HG03439 (cell line): Measurements from ENCODE around the gene ENDOV.

ENCODE experiments used
- ATAC-seq: cut with Tn5 transposase; IDR thresholded peaks from one replicate; pipeline ENCODE4 v1.9.1; 2021; ENCODE audit warnings: mild to moderate bottlenecking, moderate library complexity; ENCODE audit not compliant: unreplicated experiment

The ENDOV gene

GRCh38 chr17:80414803-80415625 lies at the start of gene ENDOV:
ENDOV (plus strand) TSS chr17:80415167; CDS start chr17:80415195, 28 bp downstream.
- peak; percentile 91 for ATAC-seq

GRCh38 chr17:80365983-80366382 lies 49.0 kb upstream of the ENDOV start:
- ATAC-seq: no peak

GRCh38 chr17:80367503-80367902 lies 47.5 kb upstream of the ENDOV start:
- ATAC-seq: no peak

GRCh38 chr17:80371196-80371595 lies 43.8 kb upstream of the ENDOV start:
- no peak for ATAC-seq

- no peak for ATAC-seq
Measured at GRCh38 chr17:80372456-80372855, 42.5 kb upstream of the ENDOV start.

- no peak for ATAC-seq
Measured at GRCh38 chr17:80372922-80373570, 41.9 kb upstream of the ENDOV start.

GRCh38 chr17:80374039-80374731 lies 40.8 kb upstream of the ENDOV start:
- ATAC-seq: no peak

- ATAC-seq: no peak
Measured at GRCh38 chr17:80374732-80375585, 40.0 kb upstream of the ENDOV start.

- ATAC-seq: no peak
Measured at GRCh38 chr17:80376531-80376930, 38.4 kb upstream of the ENDOV start.

GRCh38 chr17:80377798-80378197 lies 37.2 kb upstream of the ENDOV start:
- ATAC-seq: no peak

GRCh38 chr17:80379348-80379747 lies 35.6 kb upstream of the ENDOV start:
- ATAC-seq: no peak

- no peak for ATAC-seq
Measured at GRCh38 chr17:80380068-80380467, 34.9 kb upstream of the ENDOV start.

GRCh38 chr17:80380555-80381002 lies 34.4 kb upstream of the ENDOV start:
- no peak for ATAC-seq

- no peak for ATAC-seq
Measured at GRCh38 chr17:80381416-80381923, 33.5 kb upstream of the ENDOV start.

- ATAC-seq: no peak
Measured at GRCh38 chr17:80382446-80382845, 32.5 kb upstream of the ENDOV start.

- no peak for ATAC-seq
Measured at GRCh38 chr17:80382956-80383355, 32.0 kb upstream of the ENDOV start.

GRCh38 chr17:80384078-80384960 lies 30.6 kb upstream of the ENDOV start:
- no peak for ATAC-seq

GRCh38 chr17:80385046-80385445 lies 29.9 kb upstream of the ENDOV start:
- no peak for ATAC-seq

GRCh38 chr17:80386341-80386740 lies 28.6 kb upstream of the ENDOV start:
- no peak for ATAC-seq

- no peak for ATAC-seq
Measured at GRCh38 chr17:80387071-80387470, 27.9 kb upstream of the ENDOV start.
